ENCODE results near the gene OR52I2.
A peak's percentile ranks its signal among the peaks of the same experiment; 100 is the strongest.

The OR52I2 gene

DNA sequence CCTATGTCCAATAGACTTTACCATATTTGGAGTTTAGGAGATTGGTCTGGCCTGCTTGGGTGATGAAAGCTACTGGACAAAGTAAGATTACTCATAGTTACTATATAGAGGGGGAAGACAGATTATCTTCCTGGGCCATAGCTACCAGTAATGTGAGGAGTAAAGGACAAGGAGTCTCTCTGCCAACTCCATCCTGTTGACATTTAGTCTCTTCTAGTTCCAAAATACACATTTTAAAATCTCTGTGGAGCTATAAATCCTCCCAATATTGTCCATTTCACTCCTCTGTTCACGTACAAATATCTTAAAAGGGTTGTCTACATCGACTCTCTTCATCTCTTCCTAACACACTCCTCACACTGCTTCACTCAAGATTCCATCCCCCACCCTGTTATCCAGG lies 54.6 kb downstream of the OR52I2 start:
- Histone ChIP-seq H3K4me2 (ENCODE audit: insufficient read depth, low read length) (no peak overlapping the region), H3K9me3 (ENCODE audit: insufficient read depth, low read length, severe bottlenecking) (no peaks in the 10 kb centered on the region), H3K27ac (ENCODE audit: low read length) (no peak overlapping the region), H3K27me3 (ENCODE audit: insufficient read depth, low read length, poor library complexity) (peaks cover 2% of the 10 kb centered on the region), H4K20me1 (ENCODE audit: insufficient read depth, low read length) (no peaks in the 10 kb centered on the region), H3K79me2 (ENCODE audit: insufficient read depth, low read length) (no peaks in the 10 kb centered on the region), H3K9ac (ENCODE audit: low read depth, low read length) (no peak overlapping the region), H3K36me3 (ENCODE audit: insufficient read depth, low read length) (no peaks in the 10 kb centered on the region), H3K4me1 (ENCODE audit: insufficient read depth, low read length) (no peaks in the 10 kb centered on the region), H3K4me3 (ENCODE audit: low read depth in 1 of 2, low read length in 2 of 2) (no peak overlapping the region), H2AFZ (ENCODE audit: low read depth, low read length) (no peak overlapping the region)
- DNase-seq = no peak
- TF ChIP-seq EZH2 (IDR thresholded peaks at IDR 0.05; ENCODE audit: borderline replicate concordance, low read depth, low read length, severe bottlenecking) (no peak), CTCF (IDR thresholded peaks at IDR 0.05; ENCODE audit: borderline replicate concordance, extremely low read depth, low read length, poor library complexity, severe bottlenecking) (no peak)
- ATAC-seq (ENCODE audit: insufficient read depth, low read depth) = no peak

DNA sequence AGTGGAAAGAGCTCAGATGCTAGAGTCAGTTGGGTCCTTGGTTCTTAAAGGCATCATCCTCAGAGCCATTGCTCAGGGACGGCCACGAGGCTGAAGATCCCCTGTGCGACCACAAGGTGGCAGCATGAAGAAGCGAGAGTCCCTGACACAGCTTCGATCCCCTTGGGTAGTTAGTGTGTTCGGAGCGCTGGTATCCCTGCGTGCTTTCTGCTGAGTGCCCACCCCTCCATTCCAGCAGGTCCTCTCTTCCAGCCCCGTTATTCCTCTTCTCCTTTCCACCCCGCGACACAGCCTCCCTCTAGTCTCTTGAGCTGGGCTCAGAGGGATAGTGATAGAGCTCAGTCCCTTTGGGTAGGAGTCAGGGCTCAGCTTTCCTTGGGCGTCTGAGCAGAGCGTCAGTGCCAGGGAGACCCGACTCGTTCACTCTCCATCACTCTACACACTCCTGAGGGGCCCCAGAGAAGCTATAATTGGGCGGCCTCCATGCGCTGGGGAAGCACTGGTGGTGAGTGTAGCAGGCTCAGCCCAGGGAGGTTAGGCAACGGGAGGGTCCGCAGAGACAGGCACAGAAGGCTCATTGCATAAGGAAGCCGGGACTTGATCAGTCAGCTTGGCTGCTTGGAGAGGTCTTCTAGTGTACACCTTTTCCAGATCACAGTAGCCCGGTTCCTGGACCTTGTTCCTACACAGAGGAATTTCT lies 55.6 kb downstream of the OR52I2 start, which contains the start of gene OR51D1:
Gene OR51D1 (plus strand): TSS at position 516 of the 700 bp plus-strand sequence. CDS start 2,314 bp downstream, outside the sequence.
- Histone ChIP-seq H3K79me2 (ENCODE audit: insufficient read depth, low read length) (no peaks in the 10 kb centered on the region), H2AFZ (ENCODE audit: low read depth, low read length) (peak within 1 kb of the TSS; percentile 12; the same call in 1 of the 2 replicates), H3K9me3 (ENCODE audit: insufficient read depth, low read length, severe bottlenecking) (no peaks in the 10 kb centered on the region), H4K20me1 (ENCODE audit: insufficient read depth, low read length) (no peaks in the 10 kb centered on the region), H3K27me3 (ENCODE audit: insufficient read depth, low read length, poor library complexity) (peaks cover 4% of the 10 kb centered on the region), H3K27ac (ENCODE audit: low read length) (no peak within 1 kb of the TSS), H3K4me2 (ENCODE audit: insufficient read depth, low read length) (no peak within 1 kb of the TSS), H3K4me1 (ENCODE audit: insufficient read depth, low read length) (no peaks in the 10 kb centered on the region), H3K9ac (ENCODE audit: low read depth, low read length) (no peak within 1 kb of the TSS), H3K4me3 (ENCODE audit: low read depth in 1 of 2, low read length in 2 of 2) (no peak within 1 kb of the TSS), H3K36me3 (ENCODE audit: insufficient read depth, low read length) (no peaks in the 10 kb centered on the region)
- peak; percentile 97 for ATAC-seq (ENCODE audit: insufficient read depth, low read depth)
- TF ChIP-seq CTCF (IDR thresholded peaks at IDR 0.05; ENCODE audit: borderline replicate concordance, extremely low read depth, low read length, poor library complexity, severe bottlenecking) (peak; percentile 90), EZH2 (IDR thresholded peaks at IDR 0.05; ENCODE audit: borderline replicate concordance, low read depth, low read length, severe bottlenecking) (no peak)
- peak; percentile 61 for DNase-seq

DNA sequence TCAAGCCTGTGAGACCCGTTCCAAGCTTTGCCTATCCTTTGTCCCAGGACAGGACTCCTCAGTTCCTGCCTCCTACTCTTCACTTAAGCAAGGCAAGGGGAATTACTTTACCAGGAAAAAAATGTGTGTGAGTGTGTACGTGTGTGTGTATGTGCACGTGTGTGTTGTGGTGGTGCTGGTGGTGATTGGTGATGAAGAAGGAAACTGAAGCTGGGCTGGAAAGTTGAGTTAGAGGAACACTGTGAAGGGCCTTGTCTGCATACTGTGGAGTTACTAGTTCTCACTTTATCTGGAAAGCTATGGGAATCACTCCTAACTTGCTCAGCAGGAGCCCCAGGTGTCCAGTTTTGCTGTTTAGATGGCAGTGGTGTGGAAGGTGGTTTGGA lies 56.1 kb downstream of the OR52I2 start:
- no peaks in the 10 kb centered on the region for H3K9me3 ChIP-seq (ENCODE audit: insufficient read depth, low read length, severe bottlenecking)
- H3K4me3 ChIP-seq (ENCODE audit: low read depth in 1 of 2, low read length in 2 of 2) = no peak overlapping the region
- no peaks in the 10 kb centered on the region for H3K4me1 ChIP-seq (ENCODE audit: insufficient read depth, low read length)
- no peak overlapping the region for H3K27ac ChIP-seq (ENCODE audit: low read length)
- TF ChIP-seq CTCF (IDR thresholded peaks at IDR 0.05; ENCODE audit: borderline replicate concordance, extremely low read depth, low read length, poor library complexity, severe bottlenecking) = no peak
- TF ChIP-seq EZH2 (IDR thresholded peaks at IDR 0.05; ENCODE audit: borderline replicate concordance, low read depth, low read length, severe bottlenecking) = no peak
- no peak overlapping the region for H2AFZ ChIP-seq (ENCODE audit: low read depth, low read length)
- DNase-seq = no peak
- ATAC-seq (ENCODE audit: insufficient read depth, low read depth) = no peak
- H3K79me2 ChIP-seq (ENCODE audit: insufficient read depth, low read length) = no peaks in the 10 kb centered on the region
- no peaks in the 10 kb centered on the region for H3K36me3 ChIP-seq (ENCODE audit: insufficient read depth, low read length)
- H3K4me2 ChIP-seq (ENCODE audit: insufficient read depth, low read length) = no peak overlapping the region
- H4K20me1 ChIP-seq (ENCODE audit: insufficient read depth, low read length) = no peaks in the 10 kb centered on the region
- peaks cover 4% of the 10 kb centered on the region for H3K27me3 ChIP-seq (ENCODE audit: insufficient read depth, low read length, poor library complexity)
- no peak overlapping the region for H3K9ac ChIP-seq (ENCODE audit: low read depth, low read length)

Data from DND-41 (cell line).